ENCODE measurements around the gene RBP5.

DNA sequence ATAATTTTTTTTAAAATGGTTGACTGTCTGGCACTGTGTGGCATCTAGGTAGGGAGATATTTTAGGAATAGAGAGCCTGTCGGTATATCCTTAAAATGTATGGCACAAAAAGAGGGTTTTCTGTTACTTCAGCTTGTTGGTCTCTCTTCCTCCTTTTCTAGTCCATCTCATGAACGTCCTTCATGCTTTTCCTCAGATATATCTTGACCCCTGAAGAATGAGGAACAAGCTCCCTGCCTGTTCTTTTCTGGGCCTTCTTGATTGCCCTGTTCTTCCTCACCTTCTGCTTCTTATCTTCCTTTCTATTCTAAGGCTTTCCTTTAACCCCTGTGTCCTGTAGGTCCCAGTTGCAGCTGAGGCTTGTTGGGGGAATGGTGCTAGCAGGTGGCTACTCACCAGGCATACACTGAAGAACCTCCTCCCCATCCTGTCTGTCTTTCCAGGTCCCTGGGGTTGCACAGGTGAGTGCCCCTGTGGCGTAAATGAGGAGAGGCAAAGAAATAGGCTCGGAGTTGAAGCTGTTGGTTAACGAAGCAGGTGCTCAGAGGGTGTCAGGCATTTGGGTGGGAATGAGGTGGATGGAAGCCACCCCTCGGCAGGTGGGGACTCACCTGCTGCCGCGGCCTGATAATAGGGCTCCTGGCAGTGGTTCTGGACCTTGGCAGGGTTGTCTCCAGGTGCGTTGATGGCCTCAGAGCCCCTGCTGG lies 29.2 kb downstream of the RBP5 start:
- no peak for TF ChIP-seq POLR2A (IDR thresholded peaks at IDR 0.05; ENCODE audit: extremely low read depth, insufficient read length)
- TF ChIP-seq, protein P1, sequence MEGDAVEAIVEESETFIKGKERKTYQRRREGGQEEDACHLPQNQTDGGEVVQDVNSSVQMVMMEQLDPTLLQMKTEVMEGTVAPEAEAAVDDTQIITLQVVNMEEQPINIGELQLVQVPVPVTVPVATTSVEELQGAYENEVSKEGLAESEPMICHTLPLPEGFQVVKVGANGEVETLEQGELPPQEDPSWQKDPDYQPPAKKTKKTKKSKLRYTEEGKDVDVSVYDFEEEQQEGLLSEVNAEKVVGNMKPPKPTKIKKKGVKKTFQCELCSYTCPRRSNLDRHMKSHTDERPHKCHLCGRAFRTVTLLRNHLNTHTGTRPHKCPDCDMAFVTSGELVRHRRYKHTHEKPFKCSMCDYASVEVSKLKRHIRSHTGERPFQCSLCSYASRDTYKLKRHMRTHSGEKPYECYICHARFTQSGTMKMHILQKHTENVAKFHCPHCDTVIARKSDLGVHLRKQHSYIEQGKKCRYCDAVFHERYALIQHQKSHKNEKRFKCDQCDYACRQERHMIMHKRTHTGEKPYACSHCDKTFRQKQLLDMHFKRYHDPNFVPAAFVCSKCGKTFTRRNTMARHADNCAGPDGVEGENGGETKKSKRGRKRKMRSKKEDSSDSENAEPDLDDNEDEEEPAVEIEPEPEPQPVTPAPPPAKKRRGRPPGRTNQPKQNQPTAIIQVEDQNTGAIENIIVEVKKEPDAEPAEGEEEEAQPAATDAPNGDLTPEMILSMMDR (IDR thresholded peaks at IDR 0.05; ENCODE audit: low read depth, low read length) = no peak
